Kasumi-1 (cell line): Measurements from ENCODE around the gene CEP350.
"Not testable (repeated sequence)": the region's sequence is repeated elsewhere in the genome, so short reads cannot be mapped to it uniquely, and the experiment has no call there.

Source experiments
- DNase-seq, 2 experiments: peaks; one replicate each; lab custom pipeline; 2025; lab: John Stamatoyannopoulos, UW

CEP350 gene

DNA sequence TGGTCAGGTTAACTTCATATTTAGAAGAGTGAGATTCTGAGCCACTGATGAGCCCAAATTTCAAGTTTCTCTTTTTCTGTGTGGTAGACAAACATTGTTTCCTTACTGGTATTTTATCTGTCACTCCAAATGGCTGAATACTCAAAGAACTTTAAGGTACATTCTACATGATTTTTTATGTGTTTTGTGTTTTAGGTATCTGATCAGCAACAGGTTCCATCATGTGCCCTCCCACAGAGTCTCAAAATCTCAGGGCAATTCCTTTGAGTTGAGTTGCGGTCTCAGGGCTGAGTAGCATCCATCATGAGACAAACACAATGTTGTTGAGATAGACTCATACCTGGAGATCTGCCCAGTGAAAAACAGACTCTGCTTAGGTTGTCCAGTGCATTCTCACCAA, 14.7 kb upstream of the CEP350 start:
- DNase-seq = no peak

DNA sequence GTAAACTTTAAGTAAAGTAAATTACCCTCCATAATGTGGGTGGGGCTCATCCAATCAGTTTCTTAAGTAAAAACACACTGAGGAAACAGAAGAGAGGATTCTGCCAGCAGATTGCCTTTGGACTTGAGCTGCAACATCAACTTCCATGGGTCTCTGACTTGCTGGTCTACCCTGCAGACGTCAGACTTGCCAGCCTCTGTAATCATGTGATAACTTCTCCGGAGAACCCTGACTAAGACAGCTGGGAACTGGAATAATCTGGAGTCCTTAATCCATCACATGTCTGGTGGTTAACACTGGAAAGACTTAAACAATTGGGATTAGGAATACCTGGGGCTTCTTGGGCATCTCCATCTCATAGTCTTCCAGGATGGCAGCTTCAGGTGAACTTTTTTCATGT, 13.2 kb upstream of the CEP350 start:
- no peak for DNase-seq

DNA sequence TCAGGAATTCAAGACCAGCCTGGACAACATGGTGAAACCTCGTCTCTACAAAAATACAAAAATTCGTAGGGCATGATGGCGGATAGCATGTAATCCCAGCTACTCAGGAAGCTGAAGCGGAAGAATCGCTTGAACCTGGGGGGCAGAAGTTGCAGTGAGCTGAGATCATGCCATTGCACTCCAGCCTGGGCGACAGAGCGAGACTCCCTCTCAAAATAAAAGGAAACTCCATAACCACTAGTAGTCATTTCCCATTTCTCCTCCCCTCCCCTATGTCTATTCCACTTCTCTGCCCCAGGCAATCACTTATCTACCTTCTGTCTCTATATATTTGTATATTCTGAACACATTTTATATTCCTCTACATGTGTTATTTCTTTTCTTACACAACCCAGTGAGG, 4.0 kb upstream of the CEP350 start:
- DNase-seq = no peak

DNA sequence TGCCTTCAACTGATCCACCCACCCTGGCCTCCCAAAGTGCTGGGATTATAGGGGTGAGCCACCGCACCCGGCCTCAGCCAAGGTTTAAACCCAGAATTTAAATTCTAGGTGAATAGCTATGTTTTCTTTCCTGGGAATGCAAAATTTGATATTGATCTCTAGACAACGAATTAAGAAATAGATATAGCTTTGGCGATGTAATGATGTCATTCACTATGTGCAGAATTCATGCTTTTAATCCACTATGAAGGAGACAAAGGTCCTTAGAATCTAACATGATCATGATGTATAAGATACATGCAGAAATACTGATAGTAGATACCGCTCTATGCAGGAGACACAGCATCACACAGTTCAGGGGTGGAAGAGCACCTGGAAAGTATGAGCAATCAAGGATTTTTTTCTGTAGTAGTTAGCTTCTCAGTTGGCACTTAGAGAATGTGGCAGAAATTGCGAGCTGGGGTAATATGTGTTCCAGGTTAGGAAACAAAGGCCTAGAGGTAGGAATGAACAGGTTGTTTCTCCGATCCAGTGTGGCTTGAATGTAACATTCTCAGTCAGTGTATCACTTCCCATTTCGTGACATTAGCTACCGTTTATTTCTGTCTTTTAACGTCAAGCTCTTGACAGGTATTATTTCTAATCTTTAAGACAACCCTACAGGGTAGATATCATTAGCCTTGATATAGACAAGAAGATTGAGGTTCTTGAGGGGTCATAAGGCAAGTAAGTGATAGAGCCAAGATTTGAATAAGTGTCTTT, 3.0 kb upstream of the CEP350 start:
- DNase-seq = peak in 1 of 2 experiments; percentile 48

DNA sequence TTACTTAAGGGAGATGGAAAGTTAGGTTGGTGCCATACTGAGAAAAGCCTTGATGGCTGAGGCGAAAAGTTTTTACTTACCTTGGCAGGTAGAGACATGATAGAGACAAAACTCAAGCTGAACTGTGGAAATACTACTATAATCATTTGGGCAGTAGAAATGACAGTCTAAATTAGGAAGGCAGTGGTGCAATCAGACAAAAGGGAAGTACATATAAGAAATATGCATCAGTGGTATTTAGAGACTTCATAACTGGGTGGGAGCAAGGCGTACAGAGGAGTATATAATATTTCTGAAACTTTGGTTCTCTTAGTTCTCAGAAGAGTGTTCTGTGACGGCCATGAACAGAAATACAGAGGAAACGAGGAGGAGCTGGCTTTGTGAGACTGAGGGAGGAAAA, 2.4 kb upstream of the CEP350 start:
- DNase-seq = peak; percentile 68 to 86

DNA sequence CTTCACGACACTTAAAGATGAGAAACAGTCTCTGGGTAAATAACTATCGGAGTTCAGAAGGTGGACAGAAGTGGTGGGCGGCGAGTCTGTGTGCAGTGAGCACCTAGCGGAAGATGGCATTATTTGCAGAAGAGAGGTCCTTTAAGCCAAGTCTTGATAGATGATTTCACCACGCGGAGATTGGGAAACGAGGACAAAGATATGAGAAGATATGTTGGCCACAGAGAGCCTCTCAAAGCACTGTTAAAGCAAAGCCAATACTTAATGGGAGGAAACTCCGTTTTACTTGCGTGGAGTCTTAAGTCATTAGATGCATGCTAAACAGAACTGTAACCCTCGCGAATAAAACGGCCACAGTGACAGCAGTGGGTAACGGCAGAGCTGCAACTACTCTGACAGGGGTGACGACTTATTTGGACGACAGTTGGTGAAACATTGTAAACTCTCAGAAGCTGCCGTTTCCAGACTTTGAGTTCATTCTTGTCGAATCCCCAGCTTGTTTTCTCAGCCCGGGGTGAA, 577 bp upstream of the CEP350 start:
- DNase-seq = peak; percentile 79 to 91

DNA sequence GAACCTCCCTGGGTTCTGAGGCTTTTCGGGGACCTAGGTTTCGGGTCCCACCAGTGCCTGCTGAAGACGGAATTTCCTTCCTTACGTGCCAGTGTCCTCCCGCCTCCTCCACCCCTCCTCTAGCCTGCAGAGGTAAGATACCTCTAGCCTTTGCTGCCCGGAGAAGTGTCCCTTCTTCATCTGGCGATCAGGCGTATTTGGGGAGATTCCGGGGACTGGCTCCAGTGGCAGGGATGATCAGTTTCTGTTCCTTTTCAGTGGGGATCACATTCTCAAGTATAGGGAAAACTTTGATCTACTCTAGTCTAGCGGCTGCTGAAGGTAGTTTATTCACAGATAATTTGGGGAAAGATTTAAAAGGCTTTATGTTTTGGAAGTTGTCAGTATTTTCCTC, 674 bp downstream of the CEP350 start:
- peak; percentile 51 to 52 for DNase-seq

DNA sequence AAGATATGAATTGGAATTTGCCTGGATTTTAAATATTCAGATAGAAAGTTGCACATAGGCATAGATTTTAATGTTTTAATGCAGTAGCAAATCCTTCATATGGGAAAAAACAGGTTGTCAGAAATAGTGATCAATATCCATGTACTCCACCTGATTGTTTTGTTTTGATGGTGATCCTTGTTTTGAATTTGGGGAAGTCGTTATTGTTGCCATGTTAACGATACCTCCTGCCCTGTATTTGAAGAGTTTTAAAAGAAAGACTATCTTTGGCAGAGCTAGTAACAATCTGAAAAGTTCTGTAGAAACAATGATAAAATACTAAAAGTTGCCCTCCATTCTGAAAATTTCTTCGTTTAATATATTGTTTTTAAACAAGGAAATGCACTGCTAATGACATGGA, 1.1 kb downstream of the CEP350 start:
- peak; percentile 25 to 53 for DNase-seq

DNA sequence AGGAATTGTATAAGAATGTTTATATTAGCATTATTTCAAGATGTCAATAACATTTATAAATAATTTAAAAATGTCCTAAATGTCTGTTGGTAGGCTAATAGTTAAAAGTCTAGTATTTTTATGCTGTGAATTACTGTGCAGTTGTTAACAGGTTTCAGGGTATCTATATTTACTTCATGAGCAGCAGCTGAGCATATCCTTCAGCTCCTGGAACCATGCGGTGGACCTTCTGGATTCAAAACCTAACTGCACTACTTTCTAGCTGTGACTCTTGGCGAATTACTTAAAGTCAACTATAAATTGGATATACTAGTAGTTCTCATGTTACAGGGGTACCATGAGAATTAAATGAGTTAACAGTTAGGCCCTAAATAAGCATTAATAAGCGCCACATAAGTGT, 3.7 kb downstream of the CEP350 start:
- DNase-seq = no peak

DNA sequence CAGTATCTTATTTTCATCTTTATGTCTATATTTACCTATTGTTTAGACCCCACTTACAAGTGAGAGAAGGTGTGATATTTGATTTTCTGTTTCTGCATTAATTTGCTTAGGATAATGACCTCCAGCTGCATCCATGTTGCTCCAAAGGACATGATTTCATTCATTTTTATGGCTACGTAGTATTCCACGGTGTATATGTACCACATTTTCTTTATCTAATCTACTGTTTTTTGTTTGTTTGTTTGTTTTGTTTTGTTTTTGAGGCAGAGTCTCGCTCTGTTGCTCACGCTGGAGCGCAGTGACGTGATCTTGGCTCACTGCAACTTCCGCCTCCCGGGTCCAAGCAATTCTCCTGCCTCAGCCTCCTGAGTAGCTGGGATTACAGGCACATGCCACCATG, 7.6 kb downstream of the CEP350 start:
- not testable (repeated sequence) for DNase-seq

DNA sequence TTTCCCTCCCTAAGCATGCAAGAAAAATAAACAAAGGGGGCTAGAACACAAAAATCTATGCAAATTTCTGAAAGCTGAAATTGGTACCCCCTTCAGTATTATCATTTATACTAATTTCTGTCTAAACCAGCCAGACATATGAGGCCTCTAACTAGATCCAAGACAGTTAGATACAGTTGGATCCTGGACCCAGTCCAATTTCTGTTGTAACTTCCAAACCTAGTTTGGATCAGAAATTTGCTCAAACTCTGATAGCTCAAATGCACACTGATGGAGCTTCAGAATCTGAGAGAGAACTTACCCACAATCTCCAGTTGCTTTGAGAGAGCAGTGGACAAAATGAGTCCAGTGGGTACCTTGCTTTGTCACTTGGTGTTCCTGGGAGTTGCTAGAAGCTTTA, 11.9 kb downstream of the CEP350 start:
- DNase-seq = no peak

DNA sequence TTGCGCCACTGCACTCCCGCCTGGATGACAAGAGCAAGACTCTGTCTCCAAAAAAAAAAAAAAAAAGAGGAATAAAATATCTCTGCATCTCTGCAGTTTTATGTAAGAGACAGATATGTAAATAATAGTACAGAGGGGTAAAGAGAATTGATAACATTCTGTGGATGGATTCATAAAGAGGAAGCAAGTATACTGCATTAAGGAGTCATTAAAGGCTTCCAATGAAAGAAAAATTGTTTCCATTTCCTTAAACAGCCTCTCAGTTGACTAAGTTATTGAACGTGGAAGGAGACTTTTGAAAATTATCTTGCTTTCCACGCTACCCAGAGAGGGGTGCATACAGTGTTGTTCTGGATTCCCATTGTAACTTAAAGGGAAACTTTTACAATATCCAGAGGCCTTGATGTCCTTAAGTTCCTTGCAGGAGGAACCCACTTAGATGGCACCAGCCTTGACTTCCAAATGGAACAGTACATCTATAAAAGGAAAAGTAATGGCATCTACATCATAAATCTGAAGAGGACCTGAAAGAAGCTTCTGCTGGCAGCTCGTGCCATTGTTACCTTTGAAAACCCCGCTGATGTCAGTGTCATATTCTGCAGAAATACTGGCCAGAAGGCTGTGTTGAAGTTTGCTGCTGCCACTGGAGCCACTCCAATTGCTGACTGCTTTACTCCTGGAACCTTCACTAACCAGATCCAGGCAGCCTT, 13.8 kb downstream of the CEP350 start:
- no peak for DNase-seq

DNA sequence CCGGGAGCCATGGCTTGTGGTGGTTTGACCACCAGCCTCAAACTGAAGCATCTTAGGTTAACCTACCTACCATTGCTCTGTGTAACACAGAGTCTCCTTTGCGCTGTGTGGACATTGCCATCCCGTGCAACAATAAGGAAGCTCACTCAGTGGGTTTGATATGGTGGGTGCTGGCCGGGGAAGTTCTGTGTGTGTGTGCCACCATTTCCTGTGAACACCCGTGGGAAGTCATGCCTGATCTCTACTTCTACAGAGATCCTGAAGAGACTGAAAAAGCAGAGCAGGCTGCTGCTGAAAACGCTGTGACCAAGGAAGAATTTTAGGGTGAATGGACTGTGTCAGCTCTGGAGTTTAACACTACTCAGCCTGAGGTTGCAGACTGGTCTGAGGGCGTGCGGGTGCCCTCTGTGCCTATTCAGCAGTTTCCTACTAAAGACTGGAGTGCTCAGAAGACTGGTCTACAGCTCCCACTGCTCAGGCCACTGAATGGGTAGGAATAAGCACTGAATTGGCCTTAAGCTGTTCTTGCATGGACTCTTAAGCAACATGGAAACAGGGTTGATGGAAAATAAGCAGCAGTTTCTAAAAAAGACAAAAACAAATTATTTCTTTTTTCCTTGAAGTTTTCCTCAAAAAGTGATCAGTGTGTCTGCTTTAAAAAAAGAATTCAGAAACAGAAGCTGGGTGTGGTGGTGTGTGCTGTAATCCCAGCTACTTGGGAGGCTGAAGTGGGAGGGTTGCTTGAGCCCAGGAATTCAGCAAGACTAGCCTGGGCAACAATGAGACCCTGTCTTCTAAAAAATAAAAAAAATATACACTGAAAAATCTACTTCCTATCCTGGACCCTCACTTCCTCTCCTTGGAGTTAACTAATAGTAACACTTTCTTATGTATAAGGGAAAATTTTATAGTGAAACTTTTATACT, 14.6 kb downstream of the CEP350 start:
- no peak for DNase-seq

DNA sequence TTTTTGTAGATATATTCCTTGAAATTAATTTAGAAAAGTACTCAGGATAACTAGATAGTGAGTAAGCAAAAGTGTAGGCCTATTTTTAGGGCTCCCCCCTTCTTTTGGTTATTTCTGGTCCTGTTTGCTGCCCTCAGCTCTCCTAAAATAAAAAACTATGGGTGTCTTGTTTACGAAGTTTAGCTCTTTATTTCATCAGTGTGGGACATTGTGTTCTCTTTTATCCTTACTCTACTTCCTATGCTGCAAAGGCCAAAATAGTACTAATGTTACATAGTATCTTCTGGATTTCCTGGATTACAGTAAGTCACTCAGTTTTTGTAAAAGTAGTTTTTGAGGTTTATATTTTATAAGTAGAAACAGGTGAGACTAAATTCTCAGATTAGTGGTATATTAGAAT, 15.4 kb downstream of the CEP350 start:
- no peak for DNase-seq

DNA sequence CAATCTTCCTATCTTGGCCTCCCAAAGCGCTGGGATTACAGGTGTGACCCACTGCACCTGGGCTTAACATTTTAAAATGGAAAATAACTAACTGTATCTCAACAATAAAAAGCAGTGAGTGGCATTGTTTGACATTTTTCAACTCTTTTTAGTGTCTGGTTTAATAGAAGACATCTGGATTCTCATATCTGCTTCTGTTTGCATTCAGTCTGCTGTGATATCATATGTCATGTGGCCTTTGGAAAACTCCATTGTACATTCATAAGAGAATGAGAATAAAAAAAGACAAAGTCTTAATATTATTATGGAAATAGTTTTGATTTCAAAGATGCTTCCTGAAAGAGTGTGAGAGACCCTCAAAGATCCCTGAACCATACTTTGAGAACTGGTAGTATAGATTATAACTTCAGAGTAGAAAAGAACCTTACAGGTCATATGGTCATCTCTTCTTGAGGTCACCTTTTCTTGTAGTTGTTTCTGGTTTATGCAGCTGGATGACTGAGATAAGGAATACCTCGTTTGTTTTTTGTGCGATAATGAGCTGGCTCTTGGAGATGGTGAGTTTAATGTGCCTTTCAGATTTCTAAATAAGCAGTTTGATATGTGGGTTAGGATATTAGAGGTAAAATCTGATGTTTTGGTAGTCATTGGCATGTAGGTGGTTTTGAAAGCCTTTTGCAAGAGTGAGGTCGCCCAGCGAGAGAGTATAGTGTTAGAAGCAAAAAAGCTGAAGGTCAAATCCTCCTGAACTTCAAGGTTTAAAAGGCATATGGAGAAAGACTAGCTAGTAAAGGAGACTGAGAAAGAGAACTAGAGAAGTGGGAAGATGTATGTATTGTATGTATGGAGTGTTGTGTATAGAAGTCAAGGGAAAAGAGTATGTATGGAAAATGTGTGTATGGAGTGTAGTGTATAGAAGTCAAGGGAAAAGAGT, 17.2 kb downstream of the CEP350 start:
- no peak for DNase-seq

DNA sequence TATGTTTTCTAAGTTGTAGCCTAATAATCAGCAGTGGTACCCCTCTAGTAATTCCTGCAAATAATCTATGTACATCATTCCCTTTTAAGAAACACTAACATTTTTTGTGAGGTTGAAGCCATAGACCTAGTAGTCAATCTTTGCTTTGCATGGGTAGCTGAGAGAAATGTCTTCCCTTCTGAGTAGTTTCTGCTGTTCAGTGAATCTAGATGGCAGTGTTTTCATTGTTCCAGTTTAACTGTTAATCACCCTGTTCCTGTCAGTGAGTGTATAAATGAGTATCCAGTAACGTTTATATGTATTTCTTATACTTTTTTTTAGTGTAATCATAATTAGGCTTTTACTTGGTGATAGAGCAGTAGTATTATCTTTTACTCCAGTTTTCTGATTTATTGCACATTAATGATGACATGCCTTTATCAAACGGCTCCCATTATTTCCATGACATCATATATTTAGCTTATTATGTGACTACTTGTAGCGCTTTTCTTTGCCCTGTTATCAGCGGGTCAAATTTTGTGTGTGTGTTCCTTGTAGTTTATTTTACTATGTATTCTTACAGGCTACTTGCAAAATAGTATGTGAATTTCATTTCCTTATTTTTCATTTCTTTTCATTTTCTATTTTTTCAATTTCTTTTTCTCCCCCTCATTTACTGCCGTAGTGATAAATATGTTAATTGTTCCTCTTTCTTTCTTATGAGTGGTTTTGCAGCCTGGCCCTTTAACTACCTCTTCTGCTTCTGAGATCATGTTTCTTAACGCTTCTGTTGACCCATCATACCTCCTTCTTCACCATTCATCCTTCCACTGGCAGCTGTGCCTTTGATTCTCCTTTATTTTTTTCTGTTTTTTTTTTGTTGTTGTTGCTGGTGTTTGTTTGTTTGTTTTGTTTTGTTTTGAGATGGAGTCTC, 18.8 kb downstream of the CEP350 start:
- DNase-seq = peak; percentile 50 to 55

DNA sequence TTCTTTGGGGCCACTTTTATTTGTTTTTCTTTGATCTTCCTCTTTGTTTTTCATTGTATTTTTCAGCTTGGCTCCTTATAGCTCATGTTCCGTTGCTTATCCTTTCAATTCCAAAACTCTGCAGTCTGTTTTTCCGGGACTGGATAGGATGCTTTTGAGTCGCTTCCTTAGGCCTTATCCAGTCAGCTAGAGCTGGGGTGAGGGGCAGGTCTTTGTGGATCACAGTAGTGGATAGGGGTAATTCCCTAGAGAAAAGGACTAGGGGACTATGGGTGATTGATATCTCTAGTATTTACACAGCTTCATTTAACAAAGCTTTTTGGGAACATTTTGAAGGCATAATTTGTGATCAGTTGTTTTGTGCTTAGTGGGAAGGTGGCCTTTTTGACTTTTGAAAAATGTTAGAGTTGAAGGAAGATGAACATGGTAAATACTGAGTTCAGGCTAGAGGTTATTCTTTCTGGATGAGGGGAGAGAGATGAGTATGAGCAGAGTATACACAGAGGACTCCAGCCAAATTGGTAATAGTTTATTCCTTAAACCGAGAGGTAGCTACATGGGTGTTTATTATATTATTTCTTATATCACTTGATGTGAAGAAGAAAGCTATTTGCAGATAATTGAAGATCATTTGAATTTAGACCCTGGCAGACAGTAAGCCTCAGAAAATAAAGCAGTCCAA, 22.5 kb downstream of the CEP350 start:
- DNase-seq = no peak

DNA sequence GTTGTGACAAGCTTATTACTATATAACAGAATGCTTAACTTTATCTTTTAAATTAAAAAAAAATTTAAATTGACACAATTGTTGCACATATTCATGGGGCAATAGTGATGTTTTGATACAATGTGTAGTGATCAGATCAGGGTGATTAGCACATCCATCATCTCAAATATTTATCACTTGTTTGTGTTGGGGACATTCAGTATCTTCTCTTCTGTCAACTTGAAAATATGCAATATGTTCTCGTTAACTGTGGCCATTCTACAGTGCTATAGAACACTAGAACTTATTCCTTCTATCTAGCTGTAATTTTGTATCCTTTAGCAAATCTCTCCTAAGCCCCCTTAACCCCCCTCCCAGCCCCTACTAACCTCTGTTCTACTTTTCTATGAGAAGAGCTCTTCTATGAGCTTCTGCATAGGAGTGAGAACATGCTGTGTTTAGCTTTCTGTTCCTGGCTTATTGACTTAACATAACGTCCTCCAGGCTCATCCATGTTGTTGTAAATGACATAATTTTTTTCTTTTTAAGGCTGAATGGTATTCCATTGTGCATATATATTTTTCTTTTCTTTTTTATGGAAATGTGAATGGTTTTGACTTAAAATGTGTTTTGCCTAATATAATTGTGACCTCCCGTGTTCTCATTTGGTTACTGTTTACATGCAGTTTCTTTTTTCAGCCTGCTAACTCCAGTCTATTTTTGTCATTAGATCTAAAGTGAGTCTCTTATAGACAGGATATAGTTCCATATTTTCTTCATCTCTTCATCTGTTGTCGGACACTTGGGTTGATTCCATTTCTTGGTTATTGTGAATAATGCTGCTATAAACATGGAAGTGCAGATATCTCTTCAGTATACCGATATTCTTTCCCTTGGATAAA, 23.8 kb downstream of the CEP350 start:
- DNase-seq = no peak

DNA sequence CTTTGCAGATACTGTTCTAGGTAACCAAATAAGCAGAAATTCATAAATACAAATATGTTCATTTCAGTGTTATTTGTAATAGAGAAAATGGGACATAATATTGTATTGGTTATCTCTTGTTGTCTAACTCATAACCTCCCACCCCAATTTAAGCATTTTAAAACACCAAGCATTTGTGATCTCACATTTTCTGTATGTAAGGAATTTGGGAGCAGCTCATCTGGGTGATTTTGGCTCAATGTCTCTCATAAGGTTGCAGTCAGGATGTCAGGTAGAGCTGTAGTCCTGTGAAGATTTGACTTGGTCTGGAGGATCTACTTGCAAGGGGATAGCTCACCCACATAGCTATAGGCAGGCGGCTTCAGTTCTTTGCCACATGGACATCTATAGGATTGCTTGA, 29.5 kb downstream of the CEP350 start:
- no peak for DNase-seq
